Measurements from ENCODE around the gene EPS8.

EPS8 gene

GRCh38 chr12:15732341-15733061 is 56.7 kb downstream of the EPS8 start:
- DNase-seq (ENCODE audit: low read depth), result no peak
- TF ChIP-seq CTCF (IDR thresholded peaks at IDR 0.05; ENCODE audit: control insufficient read depth, extremely low read depth, insufficient read depth), result no peak
- H3K4me3 ChIP-seq (ENCODE audit: low read depth, low read length), result no peak overlapping the region

GRCh38 chr12:15731940-15732339 is 57.2 kb downstream of the EPS8 start:
- no peak for DNase-seq (ENCODE audit: low read depth)
- TF ChIP-seq CTCF (IDR thresholded peaks at IDR 0.05; ENCODE audit: control insufficient read depth, extremely low read depth, insufficient read depth), result no peak

GRCh38 chr12:15729097-15729496 is 60.1 kb downstream of the EPS8 start:
- no peak for DNase-seq (ENCODE audit: low read depth)
- H3K4me3 ChIP-seq (ENCODE audit: low read depth, low read length), result no peak overlapping the region
- no peak for TF ChIP-seq CTCF (IDR thresholded peaks at IDR 0.05; ENCODE audit: control insufficient read depth, extremely low read depth, insufficient read depth)

More at GRCh38 chr12:15731940-15732339, 57.2 kb downstream of the EPS8 start:
- H3K4me3 ChIP-seq (ENCODE audit: low read depth, low read length), result no peak overlapping the region

GRCh38 chr12:15728118-15728598 is 61.0 kb downstream of the EPS8 start:
- no peak for TF ChIP-seq CTCF (IDR thresholded peaks at IDR 0.05; ENCODE audit: control insufficient read depth, extremely low read depth, insufficient read depth)
- DNase-seq (ENCODE audit: low read depth), result no peak
- H3K4me3 ChIP-seq (ENCODE audit: low read depth, low read length), result no peak overlapping the region

- no peak for TF ChIP-seq CTCF (IDR thresholded peaks at IDR 0.05; ENCODE audit: control insufficient read depth, extremely low read depth, insufficient read depth)
- DNase-seq (ENCODE audit: low read depth), result no peak
- no peak overlapping the region for H3K4me3 ChIP-seq (ENCODE audit: low read depth, low read length)
Measured at GRCh38 chr12:15726878-15727150, 62.4 kb downstream of the EPS8 start.

- no peak for DNase-seq (ENCODE audit: low read depth)
- TF ChIP-seq CTCF (IDR thresholded peaks at IDR 0.05; ENCODE audit: control insufficient read depth, extremely low read depth, insufficient read depth), result no peak
- no peak overlapping the region for H3K4me3 ChIP-seq (ENCODE audit: low read depth, low read length)
Measured at GRCh38 chr12:15726027-15726877, 62.9 kb downstream of the EPS8 start.

All from LNCaP clone FGC (cell line).